GM12878 (cell line): ENCODE data around the gene GRK5. TPM values are rescaled to one million over a fixed set of nuclear protein-coding genes. Genes with fewer than 3 reads are reported as not detected.

Experiments
- ATAC-seq: fragments of 200-7000 bp; cut with Tn5 transposase; 3 replicates; pipeline ENCODE4 v1.9.1; 2020; ENCODE audit warnings: mild to moderate bottlenecking, moderate library complexity
- BruUV-seq: library from RNA; stranded (reverse); fragments of 400-500 nt; replicated peaks from 2 replicates; lab custom pipeline; 2021; lab: Mats Ljungman, UMichigan
- CTCF ChIA-PET: fragments of 300-600 bp; sonication (Branson Sonifier 250); formaldehyde crosslinking; extraction: SDS; loops from one replicate; lab custom pipeline; 2021; ENCODE audit warnings: inconsistent platforms; lab: Yijun Ruan, JAX
- POLR2A ChIA-PET: fragments of 350-600 bp; formaldehyde crosslinking; extraction: SDS; loops from one replicate; lab custom pipeline; 2021; ENCODE audit warnings: inconsistent platforms; lab: Charles Lee
- RAD21 ChIA-PET: fragments of 300-600 bp; sonication (Branson Sonifier 250); formaldehyde crosslinking; loops from one replicate; lab custom pipeline; 2023; ENCODE audit warnings: antibody characterized with exemption; ENCODE audit not compliant: unreplicated experiment; lab: Charles Lee
- SMC1A ChIA-PET: fragments of 300-600 bp; sonication (Branson Sonifier 250); formaldehyde crosslinking; loops from one replicate; lab custom pipeline; 2023; ENCODE audit not compliant: unreplicated experiment, uncharacterized antibody; lab: Charles Lee
- DNase-seq: peaks from one replicate; pipeline ENCODE4 v3.0.0-alpha.2; 2011; ENCODE audit warnings: low read depth, low spot score
- FAIRE-seq: peaks from 3 replicates; lab custom pipeline; 2011; peaks lifted over from hg19 to GRCh38; lab: Jason Lieb, UNC
- H2AFZ ChIP-seq: 2 replicates; pipeline ENCODE4 v1.6.0; 2011; ENCODE audit warnings: low read depth, low read length, control low read depth; ENCODE audit not compliant: control insufficient read depth
- H3K27ac ChIP-seq: 2 replicates; pipeline ENCODE4 v1.5.1; 2011; ENCODE audit warnings: control low read depth; ENCODE audit not compliant: control insufficient read depth, insufficient read depth
- H3K27me3 ChIP-seq, 2 experiments: replicated peaks in 1 of 2; 2 replicates each; pipeline versions ENCODE4 v1.6.0 to v1.6.1; 2011; ENCODE audit warnings: low read length in 1 of 2; ENCODE audit not compliant: control insufficient read depth in 2 of 2, insufficient read depth in 2 of 2
- H3K36me3 ChIP-seq, 2 experiments: 2 replicates each; pipeline ENCODE4 v1.5.1; 2011; ENCODE audit warnings: low read length in 1 of 2; ENCODE audit not compliant: control insufficient read depth in 2 of 2, insufficient read depth in 2 of 2
- H3K4me1 ChIP-seq: 2 replicates; pipeline ENCODE4 v1.6.1; 2011; ENCODE audit warnings: mild to moderate bottlenecking, low read length, moderate library complexity, mixed read lengths; ENCODE audit not compliant: control insufficient read depth, insufficient read depth
- H3K4me2 ChIP-seq: 2 replicates; pipeline ENCODE4 v1.6.0; 2011; ENCODE audit warnings: control low read depth; ENCODE audit not compliant: control insufficient read depth, insufficient read depth
- H3K4me3 ChIP-seq: fragments of 200-600 bp; sonication (generic); 2 replicates; pipeline ENCODE4 v1.5.1; 2016
- H3K79me2 ChIP-seq: 2 replicates; pipeline ENCODE4 v1.6.0; 2011; ENCODE audit warnings: low read length; ENCODE audit not compliant: control insufficient read depth, insufficient read depth
- H3K9ac ChIP-seq: 2 replicates; pipeline ENCODE4 v1.8.0; 2011; ENCODE audit warnings: low read length, control low read depth, mixed read lengths; ENCODE audit not compliant: control insufficient read depth, insufficient read depth
- H3K9me3 ChIP-seq: replicated peaks from 3 replicates; pipeline ENCODE4 v1.5.1; 2011; ENCODE audit warnings: mild to moderate bottlenecking, low read length; ENCODE audit not compliant: control insufficient read depth, insufficient read depth
- H4K20me1 ChIP-seq: 2 replicates; pipeline ENCODE4 v1.6.0; 2011; ENCODE audit not compliant: control insufficient read depth, insufficient read depth
- CHD1 ChIP-seq: IDR thresholded peaks from 2 replicates; pipeline ENCODE4 v1.6.1; 2012; ENCODE audit warnings: low read depth, low read length, improper control_type of control experiment
- CTCF ChIP-seq, 3 experiments: IDR thresholded peaks in 2 of 3; conservative IDR thresholded peaks in 1 of 3; 2 replicates each; pipeline ENCODE4 v1.5.1; 2011; ENCODE audit warnings: low read depth in 3 of 3, low read length in 3 of 3, mild to moderate bottlenecking in 3 of 3, control low read depth in 2 of 3, moderate library complexity in 2 of 3, inconsistent platforms in 1 of 3, mixed read lengths in 1 of 3; ENCODE audit not compliant: control insufficient read depth in 2 of 3, insufficient read depth in 1 of 3; ENCODE audit errors: extremely low read depth in 1 of 3
- EED ChIP-seq: sonication (generic); IDR thresholded peaks from 2 replicates; pipeline ENCODE4 v1.6.1; 2016; ENCODE audit warnings: antibody characterized with exemption, low read depth
- ETV6 ChIP-seq, 2 experiments: fragments of 450-650 bp in 1 of 2; IDR thresholded peaks in 1 of 2; conservative IDR thresholded peaks in 1 of 2; 2 replicates each; pipeline ENCODE4 v1.6.1; 2014; ENCODE audit warnings: antibody characterized with exemption in 1 of 2, borderline replicate concordance in 1 of 2, low read depth in 1 of 2, mild to moderate bottlenecking in 1 of 2, moderate library complexity in 1 of 2
- HDAC6 ChIP-seq: fragments of 200-600 bp; sonication (generic); IDR thresholded peaks from one replicate; pipeline ENCODE4 v1.8.0; 2017; ENCODE audit warnings: antibody characterized with exemption; ENCODE audit not compliant: unreplicated experiment
- KAT2A ChIP-seq: conservative IDR thresholded peaks from 2 replicates; pipeline ENCODE4 v1.6.1; 2011; ENCODE audit warnings: low read depth, low read length; ENCODE audit not compliant: control insufficient read depth
- LARP7 ChIP-seq: fragments of 450-650 bp; IDR thresholded peaks from 2 replicates; pipeline ENCODE4 v1.6.1; 2017; ENCODE audit warnings: mild to moderate bottlenecking
- NFYB ChIP-seq: IDR thresholded peaks from 2 replicates; pipeline ENCODE4 v1.6.1; 2011; ENCODE audit warnings: low read depth, mild to moderate bottlenecking, low read length, improper control_type of control experiment, moderate library complexity; ENCODE audit not compliant: insufficient read depth
- RCOR1 ChIP-seq: conservative IDR thresholded peaks from 2 replicates; pipeline ENCODE4 v1.6.1; 2012; ENCODE audit warnings: low read depth, low read length, improper control_type of control experiment
- REST ChIP-seq: IDR thresholded peaks from 2 replicates; pipeline ENCODE4 v1.6.1; 2012; ENCODE audit warnings: mild to moderate bottlenecking, low read depth, low read length
- SP1 ChIP-seq: IDR thresholded peaks from one replicate; pipeline ENCODE4 v1.6.1; 2011; ENCODE audit warnings: low read depth, low read length
- WGBS: methylation state at CpG from one replicate; pipeline ENCODE4 v1.1.6; 2016; ENCODE audit warnings: low lambda C conversion rate; ENCODE audit not compliant: insufficient replicate concordance, insufficient coverage; ENCODE audit errors: missing lambda C conversion rate; 5-methylcytosine and 5-hydroxymethylcytosine counted together
- in situ Hi-C: fragments of 300-500 bp; cut with MboI; formaldehyde crosslinking; loops from 9 replicates; pipeline ENCODE4 v1.14.3; 2018; ENCODE audit warnings: mixed read lengths
- intact Hi-C: fragments of 100-400 bp; cut with micrococcal nuclease; formaldehyde crosslinking; loops from one replicate; pipeline ENCODE4 v1.14.2; 2022; ENCODE audit not compliant: unreplicated experiment
- polyA plus RNA-seq, 11 experiments: library from polyadenylated mRNA; depleted of rRNA in 4 of 11; unstranded in 6 of 11; stranded (reverse) in 5 of 11; fragments of >200 nt; fragmentation: Nextera tagmentation in 4 of 11; fragmentation: Illumina TruSeq in 1 of 11; extraction: Ambion mirVana in 4 of 11; extraction: Trizol in 1 of 11; gene quantifications; 1 replicate in 1 of 11; 2 replicates in 10 of 11; pipeline versions ENCODE4 v1.2.1 to v1.2.3, GENCODE V29; 2011 to 2016; ENCODE audit warnings: inconsistent platforms in 2 of 11, missing spikeins in 2 of 11, low read depth in 1 of 11
- total RNA-seq, 4 experiments: library from RNA; depleted of rRNA in 3 of 4; stranded (reverse); fragments of >200 nt in 3 of 4; fragmentation: Illumina TruSeq in 1 of 4; extraction: Trizol in 1 of 4; gene quantifications; 2 replicates each; pipeline versions ENCODE4 v1.2.1 to v1.2.3, GENCODE V29; 2013 to 2021
- TF ChIP-seq, protein P1 (sequence below): fragments of 450-650 bp; IDR thresholded peaks from 2 replicates; pipeline ENCODE4 v1.6.1; 2017; ENCODE audit warnings: mild to moderate bottlenecking, low read depth, inconsistent platforms; ENCODE audit not compliant: poor library complexity, severe bottlenecking

GRK5 gene
- total and polyA plus RNA-seq, 10 of the 15 experiments (the other 5 are each of a cell fraction or from before 2014, with no cell fraction given), result 0.11 to 22.1 (median 10.0) TPM

DNA sequence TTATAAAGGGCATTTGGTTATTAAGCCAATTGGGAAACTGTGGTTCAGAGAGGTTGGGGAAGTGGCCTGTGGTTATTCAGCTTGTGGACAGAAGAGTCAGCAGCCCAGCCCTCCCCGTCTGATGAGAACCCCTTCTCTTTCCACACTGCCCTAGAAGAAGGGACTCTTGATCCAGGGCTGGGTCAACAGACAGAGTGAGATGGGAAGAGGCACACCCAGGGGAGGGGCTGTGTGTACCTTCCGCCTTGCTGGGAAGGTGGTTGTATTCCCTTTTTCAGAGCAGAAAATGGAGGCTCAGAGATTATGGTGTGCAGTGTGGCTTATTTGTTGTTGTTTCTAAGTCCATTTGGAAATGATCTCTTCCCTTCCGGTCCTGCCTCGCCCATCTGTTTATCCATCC lies 103.4 kb downstream of the GRK5 start:
- TF ChIP-seq REST (no peak), ETV6 (conservative IDR thresholded peaks at IDR 0.05 in 1 of 2, IDR thresholded peaks at IDR 0.05 in 1 of 2; ENCODE audit: borderline replicate concordance in 1 of 2, low read depth in 1 of 2) (no peak), LARP7 (no peak), EED (no peak), CTCF (IDR thresholded peaks at IDR 0.05 in 2 of 3, conservative IDR thresholded peaks at IDR 0.05 in 1 of 3; ENCODE audit: control insufficient read depth in 2 of 3, extremely low read depth in 1 of 3, insufficient read depth in 1 of 3, low read depth in 3 of 3, low read length in 3 of 3) (no peak), KAT2A (no peak), CHD1 (no peak), SP1 (no peak), RCOR1 (no peak), HDAC6 (no peak), NFYB (no peak)
- TF ChIP-seq, protein P1, sequence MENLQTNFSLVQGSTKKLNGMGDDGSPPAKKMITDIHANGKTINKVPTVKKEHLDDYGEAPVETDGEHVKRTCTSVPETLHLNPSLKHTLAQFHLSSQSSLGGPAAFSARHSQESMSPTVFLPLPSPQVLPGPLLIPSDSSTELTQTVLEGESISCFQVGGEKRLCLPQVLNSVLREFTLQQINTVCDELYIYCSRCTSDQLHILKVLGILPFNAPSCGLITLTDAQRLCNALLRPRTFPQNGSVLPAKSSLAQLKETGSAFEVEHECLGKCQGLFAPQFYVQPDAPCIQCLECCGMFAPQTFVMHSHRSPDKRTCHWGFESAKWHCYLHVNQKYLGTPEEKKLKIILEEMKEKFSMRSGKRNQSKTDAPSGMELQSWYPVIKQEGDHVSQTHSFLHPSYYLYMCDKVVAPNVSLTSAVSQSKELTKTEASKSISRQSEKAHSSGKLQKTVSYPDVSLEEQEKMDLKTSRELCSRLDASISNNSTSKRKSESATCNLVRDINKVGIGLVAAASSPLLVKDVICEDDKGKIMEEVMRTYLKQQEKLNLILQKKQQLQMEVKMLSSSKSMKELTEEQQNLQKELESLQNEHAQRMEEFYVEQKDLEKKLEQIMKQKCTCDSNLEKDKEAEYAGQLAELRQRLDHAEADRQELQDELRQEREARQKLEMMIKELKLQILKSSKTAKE, result no peak
- TF ChIP-seq, all 136 proteins: peak for 0
- Histone ChIP-seq H3K4me3 (no peak overlapping the region), H3K27me3 (no peaks in the 10 kb centered on the region), H3K4me2 (no peak overlapping the region), H3K27ac (no peak overlapping the region), H3K4me1 (peaks cover 84% of the 10 kb centered on the region), H3K9ac (no peak overlapping the region), H4K20me1 (peaks cover 8% of the 10 kb centered on the region), H2AFZ (no peak overlapping the region), H3K9me3 (no peaks in the 10 kb centered on the region), H3K79me2 (peaks cover 45% of the 10 kb centered on the region), H3K36me3 (no peaks in the 10 kb centered on the region; a peak in 1 of 4 replicates)
- in situ Hi-C loops (no loop called here), intact Hi-C loops (loop anchor here (5.0 kb wide), 2 partner anchors 61 to 231 kb away; partner anchors contain the start of gene RGS10)
- ChIA-PET RAD21 (interaction anchor here (1.2 to 1.8 kb wide), 2 partner anchors 104 to 112 kb away, joined by 5 read pairs; partner anchors contain the start of gene GRK5), POLR2A (no interaction called here), CTCF (interaction anchor here (0.7 to 1.6 kb wide), 2 partner anchors 40 to 233 kb away, joined by 3 to 4 read pairs; no protein-coding TSS in a partner anchor), SMC1A (no interaction called here)
- FAIRE-seq (no peak), ATAC-seq (no peak), DNase-seq (no peak)
- BruUV-seq, result no TSS peak
- WGBS, result 71% methylated on average over 4 of the region's 4 CpGs
